HG02884 (cell line): ENCODE results near the gene CYP4F11.
"Not testable (repeated sequence)": the region's sequence is repeated elsewhere in the genome, so short reads cannot be mapped to it uniquely, and the experiment has no call there.

ENCODE experiments used
- ATAC-seq: cut with Tn5 transposase; IDR thresholded peaks from one replicate; pipeline ENCODE4 v1.9.1; 2021; ENCODE audit warnings: mild to moderate bottlenecking, moderate library complexity; ENCODE audit not compliant: unreplicated experiment

The CYP4F11 gene

GRCh38 chr19:15934332-15935078 is at the start of gene CYP4F11:
CYP4F11 (minus strand) TSS chr19:15934529; CDS start chr19:15934408, 121 bp downstream.
- ATAC-seq = no peak

- no peak for ATAC-seq
Observed at GRCh38 chr19:15979293-15979692, 45.0 kb upstream of the CYP4F11 start.

- no peak for ATAC-seq
Observed at GRCh38 chr19:15977690-15978089, 43.4 kb upstream of the CYP4F11 start.

- ATAC-seq = no peak
Observed at GRCh38 chr19:15976836-15977689, 42.7 kb upstream of the CYP4F11 start.

GRCh38 chr19:15974856-15975255 is 40.5 kb upstream of the CYP4F11 start:
- no peak for ATAC-seq

- not testable (repeated sequence) for ATAC-seq
Observed at GRCh38 chr19:15972043-15972442, 37.7 kb upstream of the CYP4F11 start.

GRCh38 chr19:15971224-15971780 is 37.0 kb upstream of the CYP4F11 start:
- no peak for ATAC-seq

GRCh38 chr19:15964231-15964630 is 29.9 kb upstream of the CYP4F11 start:
- no peak for ATAC-seq

- ATAC-seq = no peak
Observed at GRCh38 chr19:15962319-15962718, 28.0 kb upstream of the CYP4F11 start.

GRCh38 chr19:15954820-15955219 is 20.5 kb upstream of the CYP4F11 start:
- no peak for ATAC-seq

GRCh38 chr19:15948223-15949058 is 14.1 kb upstream of the CYP4F11 start, which contains the start of gene OR10H4:
OR10H4 (plus strand) TSS chr19:15949008; CDS start chr19:15949008, 0 bp downstream.
- ATAC-seq = no peak

- ATAC-seq = no peak
Observed at GRCh38 chr19:15945301-15945700, 11.0 kb upstream of the CYP4F11 start.

GRCh38 chr19:15944401-15944800 is 10.1 kb upstream of the CYP4F11 start:
- no peak for ATAC-seq

GRCh38 chr19:15937771-15938170 is 3.4 kb upstream of the CYP4F11 start:
- no peak for ATAC-seq

- no peak for ATAC-seq
Observed at GRCh38 chr19:15936950-15937349, 2.6 kb upstream of the CYP4F11 start.

- ATAC-seq = no peak
Observed at GRCh38 chr19:15936173-15936572, 1.8 kb upstream of the CYP4F11 start.

GRCh38 chr19:15935167-15935702 is 906 bp upstream of the CYP4F11 start:
- no peak for ATAC-seq

- not testable (repeated sequence) for ATAC-seq
Observed at GRCh38 chr19:15933761-15934331, 483 bp downstream of the CYP4F11 start.

GRCh38 chr19:15928321-15928720 is 6.0 kb downstream of the CYP4F11 start:
- ATAC-seq = no peak

GRCh38 chr19:15926484-15926883 is 7.8 kb downstream of the CYP4F11 start:
- no peak for ATAC-seq
